ENCODE measurements around the gene CAPN2.
"Not testable (repeated sequence)": the region's sequence is repeated elsewhere in the genome, so short reads cannot be mapped to it uniquely, and the experiment has no call there.

The CAPN2 gene

GRCh38 chr1:223730479-223731132 is 18.3 kb downstream of the CAPN2 start:
- no peak overlapping the region for H2AFZ ChIP-seq
- peaks cover 29% of the 10 kb centered on the region for H3K4me1 ChIP-seq
- peaks cover 9% of the 10 kb centered on the region for H3K79me2 ChIP-seq
- H3K4me2 ChIP-seq (ENCODE audit: low read length) = peak overlapping the region; percentile 62
- peak overlapping the region; percentile 37 for H3K4me3 ChIP-seq (ENCODE audit: low read depth, low read length)
- TF ChIP-seq, protein P1, sequence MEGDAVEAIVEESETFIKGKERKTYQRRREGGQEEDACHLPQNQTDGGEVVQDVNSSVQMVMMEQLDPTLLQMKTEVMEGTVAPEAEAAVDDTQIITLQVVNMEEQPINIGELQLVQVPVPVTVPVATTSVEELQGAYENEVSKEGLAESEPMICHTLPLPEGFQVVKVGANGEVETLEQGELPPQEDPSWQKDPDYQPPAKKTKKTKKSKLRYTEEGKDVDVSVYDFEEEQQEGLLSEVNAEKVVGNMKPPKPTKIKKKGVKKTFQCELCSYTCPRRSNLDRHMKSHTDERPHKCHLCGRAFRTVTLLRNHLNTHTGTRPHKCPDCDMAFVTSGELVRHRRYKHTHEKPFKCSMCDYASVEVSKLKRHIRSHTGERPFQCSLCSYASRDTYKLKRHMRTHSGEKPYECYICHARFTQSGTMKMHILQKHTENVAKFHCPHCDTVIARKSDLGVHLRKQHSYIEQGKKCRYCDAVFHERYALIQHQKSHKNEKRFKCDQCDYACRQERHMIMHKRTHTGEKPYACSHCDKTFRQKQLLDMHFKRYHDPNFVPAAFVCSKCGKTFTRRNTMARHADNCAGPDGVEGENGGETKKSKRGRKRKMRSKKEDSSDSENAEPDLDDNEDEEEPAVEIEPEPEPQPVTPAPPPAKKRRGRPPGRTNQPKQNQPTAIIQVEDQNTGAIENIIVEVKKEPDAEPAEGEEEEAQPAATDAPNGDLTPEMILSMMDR (IDR thresholded peaks at IDR 0.05) = no peak
- peak overlapping the region; percentile 49 for H3K27ac ChIP-seq
- no peaks in the 10 kb centered on the region for H3K36me3 ChIP-seq (ENCODE audit: control insufficient read depth, insufficient read depth, low read length)
- no peak overlapping the region for H3K9ac ChIP-seq
- no peaks in the 10 kb centered on the region for H3K27me3 ChIP-seq (ENCODE audit: control insufficient read depth, insufficient read depth, low read length)
- no peaks in the 10 kb centered on the region for H3K9me3 ChIP-seq (ENCODE audit: control insufficient read depth, low read length)

GRCh38 chr1:223731133-223731770 is 18.9 kb downstream of the CAPN2 start:
- H2AFZ ChIP-seq = no peak overlapping the region
- no peaks in the 10 kb centered on the region for H3K9me3 ChIP-seq (ENCODE audit: control insufficient read depth, low read length)
- no peaks in the 10 kb centered on the region for H3K27me3 ChIP-seq (ENCODE audit: control insufficient read depth, insufficient read depth, low read length)
- peaks cover 14% of the 10 kb centered on the region for H3K79me2 ChIP-seq
- H3K9ac ChIP-seq = no peak overlapping the region
- H3K36me3 ChIP-seq (ENCODE audit: control insufficient read depth, insufficient read depth, low read length) = no peaks in the 10 kb centered on the region
- H3K4me3 ChIP-seq (ENCODE audit: low read depth, low read length) = peak overlapping the region; percentile 37
- peak overlapping the region; percentile 49 for H3K27ac ChIP-seq
- peaks cover 29% of the 10 kb centered on the region for H3K4me1 ChIP-seq
- H3K4me2 ChIP-seq (ENCODE audit: low read length) = peak overlapping the region; percentile 62
- TF ChIP-seq, protein P1 (IDR thresholded peaks at IDR 0.05) = no peak

DNA sequence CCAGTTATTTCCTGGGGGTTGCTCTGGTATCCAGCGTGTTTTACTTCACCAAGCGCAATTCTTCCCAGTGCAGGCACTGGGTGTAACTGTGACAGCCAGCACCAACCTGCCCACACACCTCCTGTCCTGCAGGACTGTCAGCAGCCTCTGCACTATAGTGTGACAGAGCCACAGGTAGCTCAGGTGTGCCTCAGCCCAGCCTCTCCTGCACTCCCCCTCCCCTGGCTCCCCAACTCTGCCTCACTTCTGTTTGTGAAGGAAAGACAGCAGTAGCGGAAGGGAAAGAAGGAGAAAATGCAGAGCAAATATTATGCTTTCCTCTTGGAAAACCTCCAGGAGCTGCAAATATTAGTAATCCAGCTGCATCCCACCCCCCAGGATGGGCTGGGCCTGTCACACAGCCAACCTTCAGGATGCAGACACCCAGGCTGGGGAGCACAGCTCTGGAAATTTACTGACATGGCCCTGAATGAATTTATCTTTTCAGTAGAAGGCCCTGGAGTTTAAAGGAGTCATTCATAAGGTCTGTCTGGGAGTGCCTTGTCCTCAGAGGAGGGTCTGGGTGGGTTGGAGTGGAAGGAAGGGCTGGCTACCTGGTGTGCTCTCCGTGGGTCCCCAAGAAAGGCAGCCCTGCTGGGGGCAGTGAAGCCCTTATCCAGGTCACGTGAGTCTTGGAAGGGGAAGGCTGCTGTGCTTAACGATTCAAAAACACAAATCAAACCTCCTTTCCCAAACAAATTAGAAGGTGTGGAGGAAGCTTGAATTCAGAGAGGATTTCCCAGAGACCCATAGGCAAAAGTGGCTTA is 20.9 kb downstream of the CAPN2 start:
- Histone ChIP-seq H3K4me3 (ENCODE audit: low read depth, low read length) (no peak overlapping the region), H3K9ac (no peak overlapping the region), H3K9me3 (ENCODE audit: control insufficient read depth, low read length) (no peaks in the 10 kb centered on the region), H3K27me3 (ENCODE audit: control insufficient read depth, insufficient read depth, low read length) (no peaks in the 10 kb centered on the region), H3K36me3 (ENCODE audit: control insufficient read depth, insufficient read depth, low read length) (no peaks in the 10 kb centered on the region), H3K27ac (peak overlapping the region; percentile 24), H2AFZ (no peak overlapping the region), H3K4me1 (peaks cover 27% of the 10 kb centered on the region), H3K79me2 (peaks cover 14% of the 10 kb centered on the region), H3K4me2 (ENCODE audit: low read length) (peak overlapping the region; percentile 17)
- TF ChIP-seq, protein P1 (IDR thresholded peaks at IDR 0.05) = no peak

- no peak overlapping the region for H3K4me3 ChIP-seq (ENCODE audit: low read depth, low read length)
- peaks cover 27% of the 10 kb centered on the region for H3K4me1 ChIP-seq
- H3K9me3 ChIP-seq (ENCODE audit: control insufficient read depth, low read length) = no peaks in the 10 kb centered on the region
- H3K9ac ChIP-seq = no peak overlapping the region
- H3K4me2 ChIP-seq (ENCODE audit: low read length) = peak overlapping the region; percentile 0
- no peaks in the 10 kb centered on the region for H3K36me3 ChIP-seq (ENCODE audit: control insufficient read depth, insufficient read depth, low read length)
- H2AFZ ChIP-seq = no peak overlapping the region
- TF ChIP-seq, protein P1 (IDR thresholded peaks at IDR 0.05) = no peak
- peaks cover 12% of the 10 kb centered on the region for H3K79me2 ChIP-seq
- no peaks in the 10 kb centered on the region for H3K27me3 ChIP-seq (ENCODE audit: control insufficient read depth, insufficient read depth, low read length)
- H3K27ac ChIP-seq = peak overlapping the region; percentile 24
Observed at GRCh38 chr1:223733898-223734852, 21.8 kb downstream of the CAPN2 start.

GRCh38 chr1:223736638-223737037 is 24.3 kb downstream of the CAPN2 start:
- H3K27me3 ChIP-seq (ENCODE audit: control insufficient read depth, insufficient read depth, low read length); H3K4me3 ChIP-seq (ENCODE audit: low read depth, low read length); H3K27ac ChIP-seq; H2AFZ ChIP-seq; H3K36me3 ChIP-seq (ENCODE audit: control insufficient read depth, insufficient read depth, low read length); H3K9me3 ChIP-seq (ENCODE audit: control insufficient read depth, low read length); H3K4me2 ChIP-seq (ENCODE audit: low read length); H3K9ac ChIP-seq: not testable (repeated sequence)
- Histone ChIP-seq H3K4me1 (peaks cover 26% of the 10 kb centered on the region), H3K79me2 (peaks cover 12% of the 10 kb centered on the region)

Measured in parathyroid adenoma (tissue), 2 donors.